GM12892 (cell line): Measurements from ENCODE around the gene SPATA6L.

ENCODE experiments used
- POLR2A ChIP-seq: IDR thresholded peaks from 2 replicates; pipeline ENCODE4 v1.6.1; 2011; ENCODE audit warnings: low read depth, low read length, control low read depth
- POLR2AphosphoS5 ChIP-seq: IDR thresholded peaks from 2 replicates; pipeline ENCODE4 v1.6.1; 2011; ENCODE audit warnings: low read depth, low read length, control low read depth
- TAF1 ChIP-seq: IDR thresholded peaks from 2 replicates; pipeline ENCODE4 v1.6.1; 2011; ENCODE audit warnings: low read depth, mild to moderate bottlenecking, control low read depth, low read length, borderline replicate concordance

DNA sequence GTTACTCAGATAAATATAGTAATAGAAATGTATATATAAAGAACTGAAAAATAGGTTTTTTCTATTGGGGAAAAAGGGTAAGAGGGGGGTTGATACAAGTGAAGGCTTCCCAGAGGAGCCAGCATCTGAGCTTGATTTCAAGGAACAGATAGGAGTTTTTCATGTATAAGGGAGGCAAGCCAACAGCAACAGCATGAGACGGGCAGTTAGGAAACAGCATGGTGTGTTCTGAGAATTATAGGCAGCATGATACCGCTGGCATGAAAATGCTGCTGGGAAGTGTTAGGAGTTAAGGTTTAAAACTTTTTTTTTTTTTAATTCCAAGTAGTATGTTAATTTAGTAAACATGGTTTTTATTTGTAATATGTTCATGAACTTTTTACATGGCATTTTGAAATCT is 22.7 kb upstream of the SPATA6L start:
- TF ChIP-seq TAF1 (no peak), POLR2A (no peak), POLR2AphosphoS5 (no peak)
